ENCODE results near the gene LTBP1.
"Not testable (repeated sequence)": the region's sequence is repeated elsewhere in the genome, so short reads cannot be mapped to it uniquely, and the experiment has no call there.

LTBP1 gene

GRCh38 chr2:33167622-33168245 is 221.0 kb downstream of the LTBP1 start:
- Histone ChIP-seq H3K27me3 (ENCODE audit: insufficient read depth, low read length) (no peaks in the 10 kb centered on the region), H3K4me1 (ENCODE audit: insufficient read depth, low read length) (no peaks in the 10 kb centered on the region), H3K36me3 (ENCODE audit: insufficient read depth, low read length) (no peaks in the 10 kb centered on the region), H3K4me3 (ENCODE audit: low read length) (no peak overlapping the region), H3K9me3 (ENCODE audit: low read length) (no peaks in the 10 kb centered on the region), H2AFZ (ENCODE audit: low read depth, low read length) (no peak overlapping the region)

GRCh38 chr2:33168425-33168824 is 221.7 kb downstream of the LTBP1 start:
- no peak overlapping the region for H2AFZ ChIP-seq (ENCODE audit: low read depth, low read length)
- H3K4me1 ChIP-seq (ENCODE audit: insufficient read depth, low read length), result no peaks in the 10 kb centered on the region
- no peaks in the 10 kb centered on the region for H3K36me3 ChIP-seq (ENCODE audit: insufficient read depth, low read length)
- H3K27me3 ChIP-seq (ENCODE audit: insufficient read depth, low read length), result no peaks in the 10 kb centered on the region
- no peak overlapping the region for H3K4me3 ChIP-seq (ENCODE audit: low read length)
- H3K9me3 ChIP-seq (ENCODE audit: low read length), result no peaks in the 10 kb centered on the region

DNA sequence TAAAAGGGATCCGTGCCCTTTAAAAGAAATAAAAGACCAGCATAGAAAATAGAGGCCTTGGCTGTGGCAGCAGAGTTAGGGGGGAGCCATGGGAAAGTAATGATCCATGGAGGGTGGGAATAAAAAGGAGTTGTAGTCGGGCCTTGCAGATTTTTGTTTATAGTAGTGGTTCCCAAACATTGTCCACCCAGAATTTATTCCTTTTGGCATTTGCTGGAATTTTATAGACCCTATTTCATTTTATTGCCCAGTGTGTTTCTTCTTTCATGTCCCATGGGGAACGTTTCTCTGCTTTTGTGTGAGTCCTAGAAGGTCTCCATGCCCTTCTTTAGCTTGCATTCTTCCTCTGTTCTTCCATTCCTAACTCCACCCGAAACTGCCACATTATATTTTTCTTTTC is 222.2 kb downstream of the LTBP1 start:
- no peaks in the 10 kb centered on the region for H3K9me3 ChIP-seq (ENCODE audit: low read length)
- no peaks in the 10 kb centered on the region for H3K4me1 ChIP-seq (ENCODE audit: insufficient read depth, low read length)
- H3K36me3 ChIP-seq (ENCODE audit: insufficient read depth, low read length), result no peaks in the 10 kb centered on the region
- H3K4me3 ChIP-seq (ENCODE audit: low read length), result no peak overlapping the region
- no peaks in the 10 kb centered on the region for H3K27me3 ChIP-seq (ENCODE audit: insufficient read depth, low read length)
- H2AFZ ChIP-seq (ENCODE audit: low read depth, low read length), result no peak overlapping the region

DNA sequence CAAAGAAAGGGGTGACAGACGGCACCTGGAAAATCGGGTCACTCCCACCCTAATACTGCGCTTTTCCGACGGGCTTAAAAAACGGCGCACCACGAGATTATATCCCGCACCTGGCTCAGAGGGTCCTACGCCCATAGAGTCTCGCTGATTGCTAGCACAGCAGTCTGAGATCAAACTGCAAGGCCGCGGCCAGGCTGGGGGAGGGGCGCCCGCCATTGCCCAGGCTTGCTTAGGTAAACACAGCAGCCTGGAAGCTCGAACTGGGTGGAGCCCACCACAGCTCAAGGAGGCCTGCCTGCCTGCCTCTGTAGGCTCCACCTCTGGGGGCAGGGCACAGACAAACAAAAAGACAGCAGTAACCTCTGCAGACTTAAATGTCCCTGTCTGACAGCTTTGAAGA is 223.5 kb downstream of the LTBP1 start:
- not testable (repeated sequence) for H3K4me3 ChIP-seq (ENCODE audit: low read length); H3K27me3 ChIP-seq (ENCODE audit: insufficient read depth, low read length); H3K9me3 ChIP-seq (ENCODE audit: low read length); H2AFZ ChIP-seq (ENCODE audit: low read depth, low read length); H3K4me1 ChIP-seq (ENCODE audit: insufficient read depth, low read length); H3K36me3 ChIP-seq (ENCODE audit: insufficient read depth, low read length)

DNA sequence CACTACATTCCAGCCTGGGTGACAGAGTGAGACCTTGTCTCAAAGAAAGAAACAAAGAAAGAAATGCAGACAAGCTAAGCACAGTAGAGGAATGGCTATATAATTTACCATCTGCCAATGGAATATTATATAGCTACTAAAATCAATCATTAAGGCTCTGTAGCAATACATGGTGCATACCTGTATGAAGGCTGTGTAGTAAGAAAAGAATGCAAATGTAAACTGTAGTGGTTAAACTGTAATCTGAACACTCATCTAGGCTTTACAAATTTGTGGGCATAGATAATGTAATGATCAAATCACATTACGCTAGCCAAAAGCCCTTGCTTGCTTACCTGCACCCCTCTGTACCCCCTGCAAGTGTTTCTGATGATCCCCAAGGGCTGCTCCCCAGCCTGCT is 230.9 kb downstream of the LTBP1 start:
- no peaks in the 10 kb centered on the region for H3K27me3 ChIP-seq (ENCODE audit: insufficient read depth, low read length)
- H3K4me1 ChIP-seq (ENCODE audit: insufficient read depth, low read length), result no peaks in the 10 kb centered on the region
- no peaks in the 10 kb centered on the region for H3K36me3 ChIP-seq (ENCODE audit: insufficient read depth, low read length)
- no peak overlapping the region for H3K4me3 ChIP-seq (ENCODE audit: low read length)
- no peak overlapping the region for H2AFZ ChIP-seq (ENCODE audit: low read depth, low read length)
- no peaks in the 10 kb centered on the region for H3K9me3 ChIP-seq (ENCODE audit: low read length)

- Histone ChIP-seq H3K36me3 (ENCODE audit: insufficient read depth, low read length) (no peaks in the 10 kb centered on the region), H3K4me1 (ENCODE audit: insufficient read depth, low read length) (no peaks in the 10 kb centered on the region), H3K4me3 (ENCODE audit: low read length) (no peak overlapping the region), H2AFZ (ENCODE audit: low read depth, low read length) (no peak overlapping the region), H3K27me3 (ENCODE audit: insufficient read depth, low read length) (no peaks in the 10 kb centered on the region), H3K9me3 (ENCODE audit: low read length) (no peaks in the 10 kb centered on the region)
Measured at GRCh38 chr2:33178209-33178608, 231.5 kb downstream of the LTBP1 start.

DNA sequence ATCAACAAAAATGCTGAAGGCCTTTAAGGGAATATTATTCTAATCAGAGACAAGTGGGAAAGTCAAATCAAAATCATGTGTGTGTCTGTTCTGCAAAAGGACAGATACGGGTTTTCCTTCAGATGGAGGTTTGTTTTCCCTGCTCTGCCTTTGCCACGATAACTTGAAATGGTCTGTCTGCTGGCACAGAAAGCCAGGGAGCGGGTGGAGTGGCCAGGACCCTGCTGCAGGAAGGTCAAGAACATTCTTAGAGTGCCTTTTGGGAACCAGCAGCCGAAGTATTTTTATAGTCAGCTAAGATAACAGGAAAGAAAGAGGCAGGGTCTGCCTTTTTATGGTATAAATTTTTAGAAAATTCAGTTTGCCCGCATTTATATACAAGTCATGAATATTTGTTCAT is 234.2 kb downstream of the LTBP1 start:
- no peaks in the 10 kb centered on the region for H3K9me3 ChIP-seq (ENCODE audit: low read length)
- H3K27me3 ChIP-seq (ENCODE audit: insufficient read depth, low read length), result no peaks in the 10 kb centered on the region
- no peaks in the 10 kb centered on the region for H3K4me1 ChIP-seq (ENCODE audit: insufficient read depth, low read length)
- no peak overlapping the region for H2AFZ ChIP-seq (ENCODE audit: low read depth, low read length)
- H3K4me3 ChIP-seq (ENCODE audit: low read length), result no peak overlapping the region
- H3K36me3 ChIP-seq (ENCODE audit: insufficient read depth, low read length), result no peaks in the 10 kb centered on the region

- Histone ChIP-seq H3K4me3 (ENCODE audit: low read length) (no peak overlapping the region), H3K27me3 (ENCODE audit: insufficient read depth, low read length) (no peaks in the 10 kb centered on the region), H2AFZ (ENCODE audit: low read depth, low read length) (no peak overlapping the region), H3K36me3 (ENCODE audit: insufficient read depth, low read length) (no peaks in the 10 kb centered on the region), H3K9me3 (ENCODE audit: low read length) (no peaks in the 10 kb centered on the region), H3K4me1 (ENCODE audit: insufficient read depth, low read length) (no peaks in the 10 kb centered on the region)
Measured at GRCh38 chr2:33181466-33181865, 234.7 kb downstream of the LTBP1 start.

- Histone ChIP-seq H2AFZ (ENCODE audit: low read depth, low read length) (no peak overlapping the region), H3K36me3 (ENCODE audit: insufficient read depth, low read length) (peaks cover 2% of the 10 kb centered on the region), H3K4me1 (ENCODE audit: insufficient read depth, low read length) (no peaks in the 10 kb centered on the region), H3K27me3 (ENCODE audit: insufficient read depth, low read length) (no peaks in the 10 kb centered on the region), H3K9me3 (ENCODE audit: low read length) (peaks cover 2% of the 10 kb centered on the region), H3K4me3 (ENCODE audit: low read length) (no peak overlapping the region)
Measured at GRCh38 chr2:33184041-33184440, 237.3 kb downstream of the LTBP1 start.

GRCh38 chr2:33186937-33187336 is 240.2 kb downstream of the LTBP1 start:
- Histone ChIP-seq H2AFZ (ENCODE audit: low read depth, low read length) (no peak overlapping the region), H3K27me3 (ENCODE audit: insufficient read depth, low read length) (no peaks in the 10 kb centered on the region), H3K36me3 (ENCODE audit: insufficient read depth, low read length) (peaks cover 2% of the 10 kb centered on the region), H3K4me3 (ENCODE audit: low read length) (no peak overlapping the region), H3K9me3 (ENCODE audit: low read length) (peaks cover 2% of the 10 kb centered on the region), H3K4me1 (ENCODE audit: insufficient read depth, low read length) (peaks cover 2% of the 10 kb centered on the region)

- Histone ChIP-seq H3K4me3 (ENCODE audit: low read length) (no peak overlapping the region), H3K4me1 (ENCODE audit: insufficient read depth, low read length) (peaks cover 5% of the 10 kb centered on the region), H2AFZ (ENCODE audit: low read depth, low read length) (no peak overlapping the region), H3K27me3 (ENCODE audit: insufficient read depth, low read length) (no peaks in the 10 kb centered on the region), H3K36me3 (ENCODE audit: insufficient read depth, low read length) (peaks cover 2% of the 10 kb centered on the region), H3K9me3 (ENCODE audit: low read length) (peaks cover 2% of the 10 kb centered on the region)
Measured at GRCh38 chr2:33188799-33189198, 242.0 kb downstream of the LTBP1 start.

GRCh38 chr2:33190393-33190937 is 243.7 kb downstream of the LTBP1 start:
- Histone ChIP-seq H3K36me3 (ENCODE audit: insufficient read depth, low read length) (peaks cover 2% of the 10 kb centered on the region), H2AFZ (ENCODE audit: low read depth, low read length) (no peak overlapping the region), H3K4me1 (ENCODE audit: insufficient read depth, low read length) (peaks cover 5% of the 10 kb centered on the region), H3K9me3 (ENCODE audit: low read length) (peaks cover 2% of the 10 kb centered on the region), H3K4me3 (ENCODE audit: low read length) (no peak overlapping the region), H3K27me3 (ENCODE audit: insufficient read depth, low read length) (no peaks in the 10 kb centered on the region)

- Histone ChIP-seq H3K4me3 (ENCODE audit: low read length) (no peak overlapping the region), H2AFZ (ENCODE audit: low read depth, low read length) (no peak overlapping the region)
Measured at GRCh38 chr2:33195891-33196290, 249.1 kb downstream of the LTBP1 start.

DNA sequence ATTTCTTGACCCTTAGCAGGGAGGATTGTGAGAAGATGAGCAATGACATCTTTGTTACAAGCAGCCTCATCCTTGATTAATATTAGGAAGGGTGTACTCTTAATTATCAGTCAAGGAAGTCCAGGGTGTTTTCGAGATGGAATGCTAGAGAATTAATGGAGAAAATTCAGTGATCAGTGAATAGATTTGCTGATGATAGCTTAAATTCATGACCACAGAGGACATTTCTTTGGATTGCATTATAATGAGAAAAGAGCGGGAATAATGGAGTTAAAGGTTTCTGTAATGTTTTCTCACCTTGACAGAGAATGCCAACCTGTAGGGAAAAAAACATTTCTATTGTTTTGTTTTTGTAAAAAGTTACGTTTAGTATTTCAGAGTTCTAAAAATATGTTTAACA is 249.9 kb downstream of the LTBP1 start:
- H3K4me3 ChIP-seq (ENCODE audit: low read length), result no peak overlapping the region
- peaks cover 5% of the 10 kb centered on the region for H3K4me1 ChIP-seq (ENCODE audit: insufficient read depth, low read length)
- no peaks in the 10 kb centered on the region for H3K27me3 ChIP-seq (ENCODE audit: insufficient read depth, low read length)
- H3K36me3 ChIP-seq (ENCODE audit: insufficient read depth, low read length), result no peaks in the 10 kb centered on the region
- no peak overlapping the region for H2AFZ ChIP-seq (ENCODE audit: low read depth, low read length)
- no peaks in the 10 kb centered on the region for H3K9me3 ChIP-seq (ENCODE audit: low read length)

More at GRCh38 chr2:33195891-33196290, 249.1 kb downstream of the LTBP1 start:
- no peaks in the 10 kb centered on the region for H3K36me3 ChIP-seq (ENCODE audit: insufficient read depth, low read length)
- H3K9me3 ChIP-seq (ENCODE audit: low read length), result no peaks in the 10 kb centered on the region
- H3K4me1 ChIP-seq (ENCODE audit: insufficient read depth, low read length), result peaks cover 5% of the 10 kb centered on the region
- no peaks in the 10 kb centered on the region for H3K27me3 ChIP-seq (ENCODE audit: insufficient read depth, low read length)
